IMR-90 (cell line): ENCODE results near the gene ATXN3. TPM values are rescaled to one million over a fixed set of nuclear protein-coding genes. Genes with fewer than 3 reads are reported as not detected.

Experiments used
- ATAC-seq: fragments of 200-7000 bp; cut with Tn5 transposase; 2 replicates; pipeline ENCODE4 v1.9.1; 2020; ENCODE audit warnings: low read depth, mild to moderate bottlenecking, moderate library complexity
- BruUV-seq: library from RNA; stranded (reverse); fragments of 400-500 nt; replicated peaks from 2 replicates; lab custom pipeline; 2021; lab: Mats Ljungman, UMichigan
- CTCF ChIA-PET: fragments of 300-600 bp; formaldehyde crosslinking; extraction: SDS; loops from one replicate; lab custom pipeline; 2021; ENCODE audit warnings: antibody characterized with exemption; lab: Yijun Ruan, JAX
- POLR2A ChIA-PET: fragments of 300-600 bp; sonication (Branson Sonifier 250); formaldehyde crosslinking; loops from one replicate; lab custom pipeline; 2022; ENCODE audit warnings: antibody characterized with exemption; ENCODE audit not compliant: unreplicated experiment; lab: Charles Lee
- DNase-seq: peaks from one replicate; pipeline ENCODE4 v3.0.0; 2013
- H2AFZ ChIP-seq: replicated peaks from 2 replicates; pipeline ENCODE3; 2013; ENCODE audit warnings: low read length, mild to moderate bottlenecking; ENCODE audit not compliant: poor library complexity
- H2AK5ac ChIP-seq: 2 replicates; pipeline ENCODE4 v1.6.1; 2013; ENCODE audit warnings: low read depth, low read length, inconsistent platforms
- H2AK9ac ChIP-seq: replicated peaks from 2 replicates; pipeline ENCODE3; 2013; ENCODE audit warnings: mild to moderate bottlenecking, low read depth, low read length, moderate library complexity; ENCODE audit not compliant: poor library complexity
- H2BK120ac ChIP-seq: 2 replicates; pipeline ENCODE4 v1.6.1; 2013; ENCODE audit warnings: low read depth, low read length, inconsistent platforms
- H2BK15ac ChIP-seq: 3 replicates; pipeline ENCODE4 v1.6.1; 2013; ENCODE audit warnings: low read depth, low read length, inconsistent platforms
- H2BK20ac ChIP-seq: 2 replicates; pipeline ENCODE4 v1.6.1; 2013; ENCODE audit warnings: low read depth, mild to moderate bottlenecking, inconsistent platforms, low read length, moderate library complexity
- H2BK5ac ChIP-seq: 2 replicates; pipeline ENCODE4 v1.6.1; 2013; ENCODE audit warnings: mild to moderate bottlenecking, low read depth, low read length, inconsistent platforms; ENCODE audit not compliant: poor library complexity, severe bottlenecking
- H3K14ac ChIP-seq: replicated peaks from 2 replicates; pipeline ENCODE4 v1.6.1; 2013; ENCODE audit warnings: low read depth, low read length, inconsistent platforms
- H3K18ac ChIP-seq: 2 replicates; pipeline ENCODE4 v1.6.1; 2013; ENCODE audit warnings: low read depth, low read length, control low read depth
- H3K23ac ChIP-seq: 2 replicates; pipeline ENCODE4 v1.6.1; 2013; ENCODE audit warnings: low read depth, low read length, inconsistent platforms
- H3K27ac ChIP-seq: 2 replicates; pipeline ENCODE4 v1.5.1; 2013; ENCODE audit warnings: mild to moderate bottlenecking, control low read depth, low read length; ENCODE audit not compliant: insufficient read depth
- H3K27me3 ChIP-seq: 2 replicates; pipeline ENCODE4 v1.6.1; 2013; ENCODE audit warnings: low read length; ENCODE audit not compliant: control insufficient read depth, insufficient read depth
- H3K36me3 ChIP-seq: 2 replicates; pipeline ENCODE4 v1.6.1; 2013; ENCODE audit warnings: low read length, mixed read lengths; ENCODE audit not compliant: control insufficient read depth, insufficient read depth
- H3K4ac ChIP-seq: 2 replicates; pipeline ENCODE4 v1.6.1; 2013; ENCODE audit warnings: low read depth, low read length, inconsistent platforms
- H3K4me1 ChIP-seq: 2 replicates; pipeline ENCODE4 v1.6.1; 2013; ENCODE audit warnings: low read length, mixed read lengths; ENCODE audit not compliant: control insufficient read depth, insufficient read depth
- H3K4me2 ChIP-seq: 2 replicates; pipeline ENCODE4 v1.6.1; 2013; ENCODE audit warnings: low read depth, mild to moderate bottlenecking, control low read depth, low read length, moderate library complexity
- H3K4me3 ChIP-seq: 2 replicates; pipeline ENCODE4 v1.5.1; 2013; ENCODE audit warnings: low read depth, mild to moderate bottlenecking, control low read depth, low read length, moderate library complexity; ENCODE audit not compliant: insufficient read depth
- H3K56ac ChIP-seq: 2 replicates; pipeline ENCODE4 v1.6.1; 2013; ENCODE audit warnings: low read length, inconsistent platforms; ENCODE audit not compliant: insufficient read depth; ENCODE audit errors: extremely low read depth
- H3K79me1 ChIP-seq, 2 experiments: 2 replicates each; pipeline ENCODE4 v1.6.1; 2013; ENCODE audit warnings: low read length in 2 of 2, inconsistent platforms in 1 of 2, low read depth in 1 of 2
- H3K9ac ChIP-seq: 2 replicates; pipeline ENCODE4 v1.6.1; 2013; ENCODE audit warnings: low read depth, low read length, control low read depth
- H3K9me1 ChIP-seq: 2 replicates; pipeline ENCODE4 v1.6.1; 2013; ENCODE audit warnings: low read length, inconsistent platforms; ENCODE audit not compliant: insufficient read depth
- H3K9me3 ChIP-seq: 2 replicates; pipeline ENCODE4 v1.6.1; 2013; ENCODE audit warnings: low read length; ENCODE audit not compliant: control insufficient read depth, insufficient read depth
- H4K20me1 ChIP-seq: 2 replicates; pipeline ENCODE4 v1.6.1; 2013; ENCODE audit warnings: low read length, inconsistent platforms; ENCODE audit not compliant: insufficient read depth
- H4K5ac ChIP-seq: 2 replicates; pipeline ENCODE4 v1.6.1; 2013; ENCODE audit warnings: mild to moderate bottlenecking, low read depth, low read length, control low read depth
- H4K8ac ChIP-seq, 2 experiments: 2 replicates each; pipeline ENCODE4 v1.6.1; 2013; ENCODE audit warnings: low read depth in 2 of 2, low read length in 2 of 2, control low read depth in 1 of 2, inconsistent platforms in 1 of 2
- H4K91ac ChIP-seq: 2 replicates; pipeline ENCODE4 v1.6.1; 2013; ENCODE audit warnings: low read depth, low read length, inconsistent platforms; ENCODE audit not compliant: insufficient read depth
- BHLHE40 ChIP-seq: fragments of 150-350 bp; IDR thresholded peaks from 2 replicates; pipeline ENCODE4 v1.6.1; 2016; ENCODE audit warnings: mild to moderate bottlenecking, low read depth, low read length
- CHD1 ChIP-seq: IDR thresholded peaks from 2 replicates; pipeline ENCODE4 v1.6.1; 2012; ENCODE audit warnings: low read depth, low read length, improper control_type of control experiment
- MAFK ChIP-seq: IDR thresholded peaks from 2 replicates; pipeline ENCODE4 v1.6.1; 2012; ENCODE audit warnings: low read depth, low read length, improper control_type of control experiment
- MAZ ChIP-seq: IDR thresholded peaks from 2 replicates; pipeline ENCODE4 v1.6.1; 2012; ENCODE audit warnings: low read depth, mild to moderate bottlenecking, low read length, improper control_type of control experiment, moderate library complexity, borderline replicate concordance
- MXI1 ChIP-seq: IDR thresholded peaks from 2 replicates; pipeline ENCODE4 v1.6.1; 2012; ENCODE audit warnings: low read depth, mild to moderate bottlenecking, low read length, moderate library complexity, borderline replicate concordance
- POLR2A ChIP-seq: IDR thresholded peaks from 2 replicates; pipeline ENCODE4 v1.6.1; 2012; ENCODE audit warnings: mild to moderate bottlenecking, low read depth, low read length
- RAD21 ChIP-seq: IDR thresholded peaks from 2 replicates; pipeline ENCODE4 v1.6.1; 2012; ENCODE audit warnings: low read length, improper control_type of control experiment
- RCOR1 ChIP-seq: IDR thresholded peaks from 2 replicates; pipeline ENCODE4 v1.6.1; 2012; ENCODE audit warnings: mild to moderate bottlenecking, low read length, improper control_type of control experiment; ENCODE audit not compliant: insufficient replicate concordance
- RFX5 ChIP-seq: IDR thresholded peaks from 2 replicates; pipeline ENCODE4 v1.8.0; 2012; ENCODE audit warnings: low read depth, mild to moderate bottlenecking, low read length, moderate library complexity
- SMC3 ChIP-seq: fragments of 150-350 bp; IDR thresholded peaks from 2 replicates; pipeline ENCODE4 v1.6.1; 2016; ENCODE audit warnings: low read depth, mild to moderate bottlenecking, antibody characterized with exemption, low read length, moderate library complexity
- USF2 ChIP-seq: fragments of 150-350 bp; IDR thresholded peaks from 2 replicates; pipeline ENCODE4 v1.6.1; 2017; ENCODE audit warnings: mild to moderate bottlenecking, antibody characterized with exemption, low read length, low read depth
- WGBS, 2 experiments: methylation state at CpG; one replicate each; pipeline versions ENCODE4 v1.1.5 to v1.1.7; 2013; ENCODE audit warnings: missing lambda C conversion rate in 2 of 2; ENCODE audit not compliant: insufficient read length in 1 of 2; ENCODE audit errors: extremely low coverage in 2 of 2; 5-methylcytosine and 5-hydroxymethylcytosine counted together
- dilution Hi-C: fragments of 300-500 bp; cut with HindIII; formaldehyde crosslinking; loops from one replicate; pipeline ENCODE4 v1.14.3; 2018; ENCODE audit warnings: low sequenced_read_pairs; ENCODE audit not compliant: unreplicated experiment
- in situ Hi-C: fragments of 300-500 bp; cut with MboI; formaldehyde crosslinking; loops from 3 replicates; pipeline ENCODE4 v1.14.3; 2019; ENCODE audit warnings: low sequenced_read_pairs, inconsistent platforms, mixed read lengths
- intact Hi-C: fragments of 100-400 bp; cut with micrococcal nuclease; formaldehyde crosslinking; loops from 2 replicates; pipeline ENCODE4 v1.10.0; 2022
- polyA plus RNA-seq, 3 experiments: library from polyadenylated mRNA; depleted of rRNA; stranded (reverse); fragments of >200 nt; gene quantifications; 2 replicates each; pipeline ENCODE4 v1.2.3, GENCODE V29; 2012; ENCODE audit warnings: low replicate concordance in 1 of 3
- total RNA-seq: library from RNA; depleted of rRNA; stranded (reverse); fragments of >200 nt; gene quantifications from 2 replicates; pipeline ENCODE4 v1.2.3, GENCODE V29; 2012

Gene ATXN3
- total and polyA plus RNA-seq, 2 of the 4 experiments (the other 2 are of a cell fraction), result 9.0 to 13.9 TPM

GRCh38 chr14:92121670-92122350, 15.4 kb upstream of the ATXN3 start, which contains the start of the genes CPSF2 and NDUFB1:
Gene CPSF2, plus strand, starts transcription at chr14:92121969. Its CDS starts 9,016 bp downstream, at chr14:92130985.
Gene NDUFB1, minus strand, starts transcription at chr14:92121706. Its CDS starts 4,069 bp downstream, at chr14:92117637.
- peak within 1 kb of the TSS; percentile 85 for H2BK20ac ChIP-seq
- H3K23ac ChIP-seq, result peak within 1 kb of the TSS; percentile 99
- intact Hi-C loops (loop anchor here (5.0 kb wide), 1 partner anchor 470 kb away; no protein-coding TSS in a partner anchor), dilution Hi-C loops (no loop called here), in situ Hi-C loops (loop anchor here (5.0 to 10.0 kb wide), 3 partner anchors 335 to 673 kb away; partner anchors contain the start of gene GOLGA5)
- H2AFZ ChIP-seq, result peak within 1 kb of the TSS; percentile 100
- peak within 1 kb of the TSS; percentile 97 for H3K9ac ChIP-seq
- peak within 1 kb of the TSS; percentile 99 for H3K4ac ChIP-seq
- peak within 1 kb of the TSS; percentile 98 for H3K27ac ChIP-seq
- H2AK5ac ChIP-seq, result peak within 1 kb of the TSS; percentile 92
- ChIA-PET POLR2A (interaction anchor here (0.6 to 1.7 kb wide), 4 partner anchors 16 to 387 kb away, joined by 3 to 8 read pairs (median 6); partner anchors contain the start of gene ATXN3), CTCF (interaction anchor here (0.6 to 1.4 kb wide), 4 partner anchors 10 to 365 kb away, joined by 3 to 14 read pairs (median 4); partner anchors contain the start of gene ATXN3)
- H4K91ac ChIP-seq, result peak within 1 kb of the TSS; percentile 98
- H2BK15ac ChIP-seq, result peak within 1 kb of the TSS; percentile 79; the same call in 1 of the 3 replicates
- H2BK120ac ChIP-seq, result peak within 1 kb of the TSS; percentile 96
- peak within 1 kb of the TSS; percentile 89 for H3K4me2 ChIP-seq
- no peaks in the 10 kb centered on the region for H3K9me3 ChIP-seq
- BruUV-seq, result no TSS peak
- peak within 1 kb of the TSS; percentile 97 for H2AK9ac ChIP-seq
- peak within 1 kb of the TSS; percentile 92 for H3K18ac ChIP-seq
- H3K4me1 ChIP-seq, result peaks cover 2% of the 10 kb centered on the region; the same call in 1 of the 2 replicates
- ATAC-seq (peak; percentile 91), DNase-seq (peak; percentile 72)
- H2BK5ac ChIP-seq, result peak within 1 kb of the TSS; percentile 96
- H4K20me1 ChIP-seq, result no peaks in the 10 kb centered on the region; the same call in 1 of the 2 replicates
- H3K4me3 ChIP-seq, result peak within 1 kb of the TSS; percentile 95
- H4K8ac ChIP-seq, result peak within 1 kb of the TSS; percentile 94 to 98
- H3K14ac ChIP-seq, result peak within 1 kb of the TSS; percentile 98
- peaks cover 24 to 71% of the 10 kb centered on the region in 2 experiments for H3K79me1 ChIP-seq
- WGBS, 2 experiments, result 0% methylated on average over 4 of the region's 55 CpGs; no CpG with 5 or more reads in 1 of the 2 experiments
- peaks cover 2% of the 10 kb centered on the region for H3K36me3 ChIP-seq
- no peaks in the 10 kb centered on the region; the same call in 1 of the 2 replicates for H3K9me1 ChIP-seq
- no peak for TF ChIP-seq RFX5
- 0 out of 2 replicates have a peak, but pooled peaks have one; percentile 12 for TF ChIP-seq MXI1
- TF ChIP-seq USF2, result peak; percentile 79
- TF ChIP-seq RCOR1, result no peak
- TF ChIP-seq MAFK, result no peak; the same call in 1 of the 2 replicates
- TF ChIP-seq BHLHE40, result peak; percentile 98
- TF ChIP-seq RAD21, result no peak
- TF ChIP-seq CHD1, result no peak; the same call in none of the 2 replicates
- TF ChIP-seq MAZ, result peak; percentile 58; the same call in 1 of the 2 replicates
- no peak for TF ChIP-seq SMC3
- TF ChIP-seq POLR2A, result peak; percentile 96
- peak within 1 kb of the TSS; percentile 93 for H3K56ac ChIP-seq
- H3K27me3 ChIP-seq, result no peaks in the 10 kb centered on the region
- H4K5ac ChIP-seq, result peak within 1 kb of the TSS; percentile 93
